Right atrium auricular region (tissue), 2 donors: ENCODE results near the gene RNF113B. TPM values are rescaled to one million over a fixed set of nuclear protein-coding genes. Genes with fewer than 3 reads are reported as not detected.

Source experiments
- DNase-seq: peaks from one replicate; pipeline ENCODE4 v3.0.0-alpha.2; 2019; ENCODE audit warnings: low spot score
- H3K27ac ChIP-seq, 2 donors: fragments of 200-600 bp; sonication (generic); 1 replicate in 1 of 2; 2 replicates in 1 of 2; pipeline ENCODE4 v1.5.1; 2016 to 2019
- H3K27me3 ChIP-seq, 2 donors: fragments of 200-600 bp; sonication (generic); one replicate each; pipeline versions ENCODE4 v1.5.1 to v1.6.0; 2017 to 2019
- H3K36me3 ChIP-seq: fragments of 200-600 bp; sonication (generic); one replicate; pipeline ENCODE4 v1.5.1; 2016
- H3K4me1 ChIP-seq, 2 donors: fragments of 200-600 bp; sonication (generic); one replicate each; pipeline versions ENCODE4 v1.5.1 to v1.6.0; 2017 to 2019
- H3K4me3 ChIP-seq, 2 donors: fragments of 200-600 bp; sonication (generic); 1 replicate in 1 of 2; 2 replicates in 1 of 2; pipeline ENCODE4 v1.5.1; 2017 to 2019; ENCODE audit warnings: mild to moderate bottlenecking in 1 of 2, moderate library complexity in 1 of 2
- H3K9me3 ChIP-seq, 2 donors: fragments of 200-600 bp; sonication (generic); one replicate each; pipeline ENCODE4 v1.5.1; 2019
- total RNA-seq, 2 donors: library from RNA; depleted of rRNA; stranded (reverse); fragments of >200 nt; gene quantifications; one replicate each; pipeline ENCODE4 v1.1.0, GENCODE V29; 2016
- TF ChIP-seq, protein P1 (sequence below), 2 donors: fragments of 200-600 bp; sonication (generic); IDR thresholded peaks; one replicate each; pipeline ENCODE4 v1.5.1; 2019; ENCODE audit warnings: antibody characterized with exemption in 2 of 2

RNF113B gene
- total RNA-seq, 2 donors from 2014 or later = not detected

GRCh38 chr13:98174307-98174706, 2.8 kb downstream of the RNF113B start:
- TF ChIP-seq, protein P1, sequence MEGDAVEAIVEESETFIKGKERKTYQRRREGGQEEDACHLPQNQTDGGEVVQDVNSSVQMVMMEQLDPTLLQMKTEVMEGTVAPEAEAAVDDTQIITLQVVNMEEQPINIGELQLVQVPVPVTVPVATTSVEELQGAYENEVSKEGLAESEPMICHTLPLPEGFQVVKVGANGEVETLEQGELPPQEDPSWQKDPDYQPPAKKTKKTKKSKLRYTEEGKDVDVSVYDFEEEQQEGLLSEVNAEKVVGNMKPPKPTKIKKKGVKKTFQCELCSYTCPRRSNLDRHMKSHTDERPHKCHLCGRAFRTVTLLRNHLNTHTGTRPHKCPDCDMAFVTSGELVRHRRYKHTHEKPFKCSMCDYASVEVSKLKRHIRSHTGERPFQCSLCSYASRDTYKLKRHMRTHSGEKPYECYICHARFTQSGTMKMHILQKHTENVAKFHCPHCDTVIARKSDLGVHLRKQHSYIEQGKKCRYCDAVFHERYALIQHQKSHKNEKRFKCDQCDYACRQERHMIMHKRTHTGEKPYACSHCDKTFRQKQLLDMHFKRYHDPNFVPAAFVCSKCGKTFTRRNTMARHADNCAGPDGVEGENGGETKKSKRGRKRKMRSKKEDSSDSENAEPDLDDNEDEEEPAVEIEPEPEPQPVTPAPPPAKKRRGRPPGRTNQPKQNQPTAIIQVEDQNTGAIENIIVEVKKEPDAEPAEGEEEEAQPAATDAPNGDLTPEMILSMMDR (IDR thresholded peaks at IDR 0.05) = no peak
- Histone ChIP-seq H3K27ac (peak overlapping the region; percentile 54 to 68), H3K36me3 (peaks cover 4% of the 10 kb centered on the region), H3K4me3 (no peak overlapping the region), H3K9me3 (no peaks in the 10 kb centered on the region), H3K27me3 (no peaks in the 10 kb centered on the region), H3K4me1 (peaks cover 0 to 40% of the 10 kb centered on the region in 2 donors)
- DNase-seq = no peak

GRCh38 chr13:98173431-98174152, 3.5 kb downstream of the RNF113B start:
- DNase-seq = peak; percentile 65
- Histone ChIP-seq H3K9me3 (no peaks in the 10 kb centered on the region), H3K4me1 (peaks cover 0 to 40% of the 10 kb centered on the region in 2 donors), H3K27ac (peak overlapping the region; percentile 54 to 68), H3K36me3 (peaks cover 4% of the 10 kb centered on the region), H3K4me3 (no peak overlapping the region), H3K27me3 (no peaks in the 10 kb centered on the region)
- TF ChIP-seq, protein P1 (IDR thresholded peaks at IDR 0.05) = no peak

GRCh38 chr13:98172590-98173422, 4.3 kb downstream of the RNF113B start:
- no peak overlapping the region for H3K4me3 ChIP-seq
- no peak for DNase-seq
- H3K36me3 ChIP-seq = peaks cover 4% of the 10 kb centered on the region
- peak overlapping the region; percentile 54 to 68 for H3K27ac ChIP-seq
- peaks cover 0 to 40% of the 10 kb centered on the region in 2 donors for H3K4me1 ChIP-seq
- H3K9me3 ChIP-seq = no peaks in the 10 kb centered on the region
- H3K27me3 ChIP-seq = no peaks in the 10 kb centered on the region
- TF ChIP-seq, protein P1 (IDR thresholded peaks at IDR 0.05) = no peak

GRCh38 chr13:98171900-98172589, 5.0 kb downstream of the RNF113B start:
- H3K4me1 ChIP-seq = peaks cover 0 to 40% of the 10 kb centered on the region in 2 donors
- DNase-seq = no peak
- no peaks in the 10 kb centered on the region for H3K27me3 ChIP-seq
- TF ChIP-seq, protein P1 (IDR thresholded peaks at IDR 0.05) = no peak
- peak overlapping the region; percentile 54 to 68 for H3K27ac ChIP-seq
- H3K4me3 ChIP-seq = peak overlapping the region in 1 of 2 donors; percentile 27
- H3K36me3 ChIP-seq = peaks cover 3% of the 10 kb centered on the region
- no peaks in the 10 kb centered on the region for H3K9me3 ChIP-seq

DNA sequence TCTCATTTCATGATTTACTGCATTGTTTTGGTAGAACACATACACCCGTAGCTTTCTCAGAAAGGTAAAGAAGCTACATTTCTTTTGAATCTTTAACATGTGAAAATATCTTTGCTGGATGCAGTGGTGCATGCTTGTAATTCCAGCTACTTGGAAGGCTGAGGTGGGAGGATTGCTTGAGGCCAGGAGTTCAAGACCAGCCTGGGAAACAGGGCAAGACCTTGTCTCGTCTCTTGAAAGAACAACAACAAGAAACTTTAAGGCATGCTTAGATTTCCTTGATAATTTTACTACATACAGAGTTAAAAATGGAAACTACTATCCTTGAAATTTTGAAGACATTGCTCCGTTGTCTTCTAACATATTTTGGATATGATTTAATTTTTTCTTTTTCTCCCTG, 7.7 kb downstream of the RNF113B start:
- DNase-seq = no peak
- TF ChIP-seq, protein P1 (IDR thresholded peaks at IDR 0.05) = no peak
- H3K36me3 ChIP-seq = no peaks in the 10 kb centered on the region

More for the DNA sequence above, 7.7 kb downstream of the RNF113B start:
- no peak overlapping the region for H3K27ac ChIP-seq
- H3K4me3 ChIP-seq = no peak overlapping the region
- no peaks in the 10 kb centered on the region for H3K27me3 ChIP-seq
- peaks cover 0 to 34% of the 10 kb centered on the region in 2 donors for H3K4me1 ChIP-seq
- no peaks in the 10 kb centered on the region for H3K9me3 ChIP-seq
